ENCODE measurements around the gene CARM1.
"Not testable (repeated sequence)": the region's sequence is repeated elsewhere in the genome, so short reads cannot be mapped to it uniquely, and the experiment has no call there.

The CARM1 gene

DNA sequence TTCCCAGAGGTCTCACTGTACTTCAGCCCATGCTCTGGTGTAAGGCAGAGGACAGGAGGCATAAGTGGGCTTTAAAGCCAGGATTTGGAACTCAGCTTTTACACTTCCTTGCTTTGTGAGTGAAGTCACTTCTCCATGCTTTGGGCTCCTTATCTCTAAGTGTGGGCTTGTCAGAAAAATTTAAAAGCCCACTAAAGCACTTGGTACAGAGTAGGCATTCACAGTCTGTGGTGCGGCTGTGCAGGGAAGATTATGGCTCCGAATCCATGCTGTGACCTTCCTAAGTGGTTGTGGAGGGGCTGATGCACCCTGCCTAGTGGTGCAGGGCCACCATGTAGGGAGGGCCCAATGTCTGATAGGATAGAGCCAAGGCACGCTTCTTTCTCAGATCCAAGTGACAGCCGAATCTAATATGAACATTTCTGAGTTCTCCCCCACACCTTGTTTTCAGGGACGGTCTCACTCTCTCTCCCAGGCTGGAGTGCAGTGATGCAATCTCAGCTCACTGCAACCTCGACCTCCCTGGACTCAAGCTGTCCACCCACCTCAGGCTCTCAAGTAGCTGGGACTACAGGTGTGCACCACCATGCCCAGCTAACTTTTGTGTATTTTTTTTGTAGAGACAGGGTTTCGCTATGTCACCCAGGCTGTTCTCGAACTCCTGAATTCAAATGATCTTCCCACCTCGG is 64.2 kb downstream of the CARM1 start:
- DNase-seq = no peak

DNA sequence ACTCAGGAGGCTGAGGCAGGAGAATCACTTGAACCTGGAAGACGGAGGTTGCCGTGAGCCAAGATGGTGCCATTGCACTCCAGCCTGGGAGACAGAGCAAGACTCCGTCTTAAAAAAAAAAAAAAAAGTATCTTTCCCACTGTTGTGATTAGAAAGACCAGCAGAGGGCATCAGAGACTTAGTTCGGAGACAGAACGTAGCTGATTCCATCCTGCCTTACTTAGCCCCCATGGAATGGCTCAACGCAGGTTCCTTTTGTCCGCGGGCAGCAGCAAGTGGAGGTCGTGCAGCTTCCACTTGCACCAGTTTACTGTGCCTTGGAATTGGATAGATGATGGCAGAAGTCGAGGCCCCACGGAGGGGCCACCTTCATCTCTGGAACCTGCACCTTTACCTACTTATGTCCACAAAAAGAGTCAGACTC is 65.3 kb downstream of the CARM1 start:
- no peak for DNase-seq

- not testable (repeated sequence) for DNase-seq
These were observed 70.3 kb downstream of the CARM1 start for GRCh38 chr19:10941649-10942048.

GRCh38 chr19:10943412-10943811 is 72.1 kb downstream of the CARM1 start:
- not testable (repeated sequence) for DNase-seq

- DNase-seq = no peak
These were observed 73.9 kb downstream of the CARM1 start for GRCh38 chr19:10945264-10945663.

DNA sequence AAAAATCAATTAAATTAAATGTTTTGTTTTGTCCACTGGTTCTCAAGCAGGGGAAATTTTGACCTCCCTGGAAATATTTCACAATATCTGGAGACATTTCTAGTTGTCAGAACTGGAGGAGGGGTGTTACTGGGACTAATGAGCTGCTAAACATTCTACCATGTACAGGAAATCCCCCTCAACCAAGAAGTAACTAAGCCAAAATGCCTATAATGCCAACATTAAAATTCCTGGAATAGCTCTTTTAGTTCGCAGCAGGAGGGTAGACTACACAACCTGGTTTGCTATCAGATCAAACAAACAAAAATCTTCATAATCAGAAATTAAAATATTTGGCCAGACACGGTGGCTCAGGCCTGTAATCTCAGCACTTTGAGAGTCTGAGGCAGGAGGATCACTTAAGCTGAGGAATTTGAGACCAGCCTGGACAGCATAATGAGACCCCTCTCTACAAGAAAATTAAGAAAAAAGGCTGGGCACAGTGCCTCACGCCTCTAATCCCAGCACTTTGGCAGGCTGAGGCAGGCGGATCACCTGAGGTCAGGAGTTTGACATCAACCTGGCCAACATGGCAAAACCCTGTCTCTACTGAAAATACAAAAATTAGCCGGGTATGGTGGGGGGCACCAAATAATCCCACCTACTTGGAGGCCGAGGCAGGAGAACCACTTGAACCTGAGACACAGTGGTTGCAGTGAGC is 75.8 kb downstream of the CARM1 start:
- DNase-seq = no peak

DNA sequence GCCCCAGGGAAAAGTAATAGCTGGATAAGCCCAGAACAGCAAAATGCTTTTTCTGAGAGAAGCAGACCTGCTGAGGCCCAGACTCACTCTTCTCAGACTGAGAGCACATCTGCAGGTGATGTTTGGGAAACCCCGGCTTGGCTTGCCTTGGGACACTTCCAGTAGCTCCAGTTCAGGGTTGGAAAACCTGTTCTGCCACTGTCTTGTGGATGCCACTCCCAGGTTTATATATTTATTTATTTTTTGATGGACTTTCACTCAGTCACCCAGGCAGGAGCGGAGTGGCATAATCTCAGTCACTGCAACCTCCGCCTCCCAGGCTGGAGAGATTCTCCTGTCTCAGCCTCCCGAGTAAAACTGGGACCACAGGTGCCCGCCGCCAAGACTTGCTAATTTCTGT is 81.5 kb downstream of the CARM1 start:
- no peak for DNase-seq

GRCh38 chr19:10959277-10959968 is 88.1 kb downstream of the CARM1 start:
- not testable (repeated sequence) for DNase-seq

DNA sequence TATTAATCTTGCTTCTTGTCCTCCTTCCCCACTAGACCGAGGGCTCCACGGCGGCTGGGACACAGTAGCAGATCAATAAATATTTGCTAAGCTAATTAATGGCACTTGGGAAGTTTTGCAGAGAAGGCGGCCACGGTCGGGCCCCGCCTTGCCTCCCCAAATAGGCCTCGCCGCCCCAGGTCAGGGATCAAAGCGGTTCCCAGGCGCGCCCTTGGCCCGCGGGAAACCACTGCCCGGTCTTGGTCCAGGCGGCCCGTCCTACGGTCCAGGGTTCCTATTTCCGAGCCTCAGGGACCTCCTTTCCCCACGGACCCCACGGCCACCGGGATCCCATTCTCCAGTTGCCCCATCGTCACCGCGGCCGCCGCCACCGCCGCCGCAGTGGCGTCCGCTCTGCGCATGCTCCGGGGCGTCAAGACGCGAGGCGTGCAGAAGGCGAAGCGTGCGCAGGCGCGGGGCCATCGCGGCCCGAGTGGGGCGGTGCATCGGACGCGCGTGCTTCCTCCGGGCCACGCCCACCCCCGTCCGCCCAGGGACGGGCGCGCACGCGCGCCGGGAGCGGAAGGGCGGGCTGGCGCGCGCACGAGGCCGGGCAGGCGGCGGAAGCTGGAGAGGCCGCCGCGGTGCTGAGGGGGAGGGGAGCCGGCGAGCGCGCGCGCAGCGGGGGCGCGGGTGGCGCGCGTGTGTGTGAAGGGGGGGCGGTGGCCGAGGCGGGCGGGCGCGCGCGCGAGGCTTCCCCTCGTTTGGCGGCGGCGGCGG is 89.1 kb downstream of the CARM1 start, which contains the start of gene SMARCA4:
SMARCA4 (plus strand) TSS at position 717 of the 759 bp plus-strand sequence. CDS start 23,122 bp downstream, outside the sequence.
- DNase-seq = peak; percentile 100

- no peak for DNase-seq
These were observed 89.9 kb downstream of the CARM1 start for GRCh38 chr19:10961073-10961860.

DNA sequence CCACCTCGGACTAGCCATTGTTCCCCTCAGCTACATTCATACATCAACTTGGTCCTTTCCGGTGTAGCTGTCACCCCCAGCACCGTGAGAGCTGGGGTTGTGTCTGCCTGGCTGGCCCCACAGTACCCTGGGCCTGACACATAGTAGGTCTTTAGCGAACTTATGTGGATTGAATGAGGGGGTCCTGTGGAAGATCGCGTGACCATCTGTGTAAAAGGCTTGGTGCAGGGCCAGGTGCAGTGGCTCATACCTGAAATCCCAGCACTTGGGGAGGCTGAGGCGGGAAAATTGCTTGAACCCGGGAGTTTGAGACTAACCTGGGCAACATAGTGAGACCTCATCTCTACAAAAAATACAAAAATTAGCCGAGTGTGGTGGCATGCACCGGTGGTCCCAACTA is 91.5 kb downstream of the CARM1 start:
- no peak for DNase-seq

DNA sequence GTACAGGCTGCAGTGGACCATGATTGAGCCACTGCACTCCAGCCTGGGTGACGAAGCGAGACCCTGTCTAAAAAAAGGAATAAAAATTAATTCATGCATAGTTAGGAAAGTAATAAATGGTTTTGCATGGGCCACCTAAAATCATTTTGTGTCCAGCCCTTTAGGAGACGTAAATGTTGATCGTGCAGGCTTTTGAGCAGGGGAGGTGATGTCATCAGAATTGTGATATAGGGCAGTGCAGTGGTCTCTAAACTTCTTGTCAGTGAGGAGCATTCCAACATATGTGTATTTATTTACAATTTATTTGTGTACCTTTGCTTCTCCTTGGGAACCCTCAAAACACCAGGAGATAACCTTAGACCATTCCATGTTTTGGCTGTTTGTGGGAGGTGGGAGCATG is 92.5 kb downstream of the CARM1 start:
- DNase-seq = no peak

GRCh38 chr19:10964903-10965302 is 93.5 kb downstream of the CARM1 start:
- no peak for DNase-seq

GRCh38 chr19:10965398-10965797 is 94.0 kb downstream of the CARM1 start:
- DNase-seq = no peak

DNA sequence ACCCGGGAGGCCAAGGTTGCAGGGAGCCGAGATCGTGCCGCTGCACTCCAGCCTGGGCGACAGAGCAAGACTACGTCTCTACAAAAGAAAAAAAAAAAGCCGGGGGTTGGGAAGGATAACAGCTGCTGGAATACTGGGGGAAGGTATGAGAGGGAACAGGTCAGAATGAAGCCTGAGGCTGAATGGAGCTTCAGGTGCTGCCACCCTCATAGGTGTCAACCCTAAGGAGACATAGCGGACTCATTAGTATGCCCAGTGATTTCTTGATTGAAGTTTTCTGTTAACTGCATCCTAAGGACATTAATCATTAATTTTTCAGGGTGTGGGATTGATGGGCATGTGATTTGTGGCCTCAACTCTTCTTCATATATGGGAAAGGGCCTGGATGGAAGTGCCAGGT is 95.5 kb downstream of the CARM1 start:
- no peak for DNase-seq

- DNase-seq = no peak
These were observed 97.3 kb downstream of the CARM1 start for GRCh38 chr19:10968527-10969135.

DNA sequence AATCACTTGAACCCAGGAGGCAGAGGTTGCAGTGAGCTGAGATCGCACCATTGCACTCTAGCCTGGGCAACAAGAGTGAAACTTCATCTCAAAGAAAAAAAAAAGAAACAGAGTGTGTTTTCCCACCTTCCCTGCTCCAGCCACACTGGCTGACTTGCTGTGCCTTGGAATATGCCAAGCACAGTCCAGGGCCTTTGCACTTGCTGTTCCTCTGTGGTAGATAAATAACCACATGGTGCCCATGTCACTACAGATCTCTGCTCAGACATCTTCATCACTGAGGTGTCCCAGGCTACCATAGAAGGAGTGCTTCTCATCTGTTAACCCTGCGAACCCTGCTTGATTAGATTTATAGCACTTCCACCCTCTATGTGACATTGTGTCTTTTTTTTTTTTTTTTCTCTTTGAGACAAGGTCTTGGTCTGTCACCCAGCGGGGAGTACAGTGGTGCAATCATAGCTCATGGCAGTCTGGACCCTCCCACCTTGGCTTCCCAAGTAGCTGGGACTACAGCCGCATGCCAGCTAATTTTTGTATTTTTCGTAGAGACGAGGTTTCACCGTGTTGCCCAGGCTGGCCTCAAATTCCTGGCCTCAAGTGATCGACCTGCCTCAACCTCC is 99.9 kb downstream of the CARM1 start:
- no peak for DNase-seq

All from activated gamma-delta T cell (primary cell).